ENCODE data around the gene SYNC. TPM values are rescaled to one million over a fixed set of nuclear protein-coding genes. Genes with fewer than 3 reads are reported as not detected.
"Not testable (repeated sequence)": the region's sequence is repeated elsewhere in the genome, so short reads cannot be mapped to it uniquely, and the experiment has no call there.

SYNC gene

DNA sequence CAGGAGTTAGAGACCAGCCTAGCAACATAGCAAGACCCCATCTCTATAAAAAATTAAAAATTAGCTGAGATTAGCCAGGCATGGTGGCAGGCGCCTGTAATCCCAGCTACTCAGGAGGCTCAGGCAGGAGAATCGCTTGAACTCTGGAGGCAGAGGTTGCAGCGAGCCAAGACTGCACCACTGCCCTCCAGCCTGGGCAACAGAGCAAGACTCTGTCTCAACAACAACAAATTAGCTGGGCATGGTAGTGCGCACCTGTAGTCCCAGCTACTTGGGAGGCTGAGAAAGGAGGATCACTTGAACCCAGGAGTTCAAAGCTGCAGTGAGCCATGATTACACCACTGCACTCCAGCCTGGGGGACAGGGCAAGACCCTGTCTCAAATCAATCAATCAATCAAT, 72.4 kb downstream of the SYNC start:
- H3K18ac ChIP-seq (ENCODE audit: low read length); H2BK120ac ChIP-seq (ENCODE audit: low read depth, low read length); H2BK5ac ChIP-seq (ENCODE audit: low read length); H2BK15ac ChIP-seq (replicated peaks; ENCODE audit: low read depth); H3K4me1 ChIP-seq (ENCODE audit: control insufficient read depth, low read depth, low read length); H3K79me1 ChIP-seq (ENCODE audit: low read length); H4K8ac ChIP-seq (ENCODE audit: low read depth, low read length); H3K9ac ChIP-seq (ENCODE audit: low read length); H3K4me2 ChIP-seq (ENCODE audit: low read length); H3K79me2 ChIP-seq (ENCODE audit: control insufficient read depth, insufficient read depth, low read length); H3K56ac ChIP-seq (ENCODE audit: low read length); DNase-seq; H3K4ac ChIP-seq (ENCODE audit: low read depth, low read length); H3K4me3 ChIP-seq (ENCODE audit: low read length); H3K23ac ChIP-seq (ENCODE audit: low read length); H3K36me3 ChIP-seq (ENCODE audit: control insufficient read depth, insufficient read depth, low read length); H2AK5ac ChIP-seq (ENCODE audit: low read length); H3K27ac ChIP-seq (ENCODE audit: low read depth, low read length); H4K5ac ChIP-seq (ENCODE audit: low read length); H3K27me3 ChIP-seq (ENCODE audit: insufficient read depth, low read length, poor library complexity): not testable (repeated sequence)
- no CpG with 5 or more reads among the region's 4 CpGs for WGBS (ENCODE audit: extremely low coverage, insufficient coverage, low lambda C conversion rate)

Small RNA genes within 50 kb of the gene (small RNA-seq; reads per million reads assigned to genes)
- gene RF00019 (ENCODE audit: insufficient read depth), result not detected
